Hematopoietic multipotent progenitor cell treated with erythropoietin and hydrocortisone succinate and interleukin-3 and kit ligand, for 15 days (in vitro differentiated cells): Measurements from ENCODE around the gene A2ML1.
A peak's percentile ranks its signal among the peaks of the same experiment; 100 is the strongest.
"Not testable (repeated sequence)": the region's sequence is repeated elsewhere in the genome, so short reads cannot be mapped to it uniquely, and the experiment has no call there.

Experiments
- DNase-seq: peaks from one replicate; pipeline ENCODE4 v3.0.0-alpha.2; 2015; ENCODE audit warnings: low spot score

A2ML1 gene

GRCh38 chr12:8822298-8822697, at the start of gene A2ML1:
TSS of gene A2ML1 (plus strand) at chr12:8822621. CDS start at chr12:8822652, 31 bp downstream.
- no peak for DNase-seq

GRCh38 chr12:8773461-8773860, 49.0 kb upstream of the A2ML1 start:
- no peak for DNase-seq

DNA sequence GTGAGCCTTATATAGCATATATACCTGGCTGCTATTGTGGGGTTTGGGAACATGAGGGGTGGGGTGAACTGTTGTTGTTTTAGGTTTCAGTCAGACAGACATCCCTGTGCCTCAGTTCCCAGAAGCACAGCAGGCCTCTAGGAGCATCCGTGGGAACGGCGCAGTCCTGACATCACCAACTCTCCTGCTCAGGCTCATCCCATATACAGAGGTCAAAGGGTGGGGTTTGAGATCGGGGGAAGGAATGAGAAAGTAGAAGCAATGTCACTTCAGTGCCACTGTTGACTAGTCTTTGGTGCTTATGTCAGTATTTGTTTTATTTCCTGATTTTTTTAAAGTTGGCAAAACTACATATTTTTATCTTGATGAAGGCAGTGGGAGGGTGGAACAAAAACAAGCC, 43.1 kb upstream of the A2ML1 start:
- DNase-seq: peak; percentile 38

GRCh38 chr12:8779862-8780261, 42.6 kb upstream of the A2ML1 start:
- peak; percentile 75 for DNase-seq

- DNase-seq: peak; percentile 81
Observed at GRCh38 chr12:8780389-8780788, 42.0 kb upstream of the A2ML1 start.

DNA sequence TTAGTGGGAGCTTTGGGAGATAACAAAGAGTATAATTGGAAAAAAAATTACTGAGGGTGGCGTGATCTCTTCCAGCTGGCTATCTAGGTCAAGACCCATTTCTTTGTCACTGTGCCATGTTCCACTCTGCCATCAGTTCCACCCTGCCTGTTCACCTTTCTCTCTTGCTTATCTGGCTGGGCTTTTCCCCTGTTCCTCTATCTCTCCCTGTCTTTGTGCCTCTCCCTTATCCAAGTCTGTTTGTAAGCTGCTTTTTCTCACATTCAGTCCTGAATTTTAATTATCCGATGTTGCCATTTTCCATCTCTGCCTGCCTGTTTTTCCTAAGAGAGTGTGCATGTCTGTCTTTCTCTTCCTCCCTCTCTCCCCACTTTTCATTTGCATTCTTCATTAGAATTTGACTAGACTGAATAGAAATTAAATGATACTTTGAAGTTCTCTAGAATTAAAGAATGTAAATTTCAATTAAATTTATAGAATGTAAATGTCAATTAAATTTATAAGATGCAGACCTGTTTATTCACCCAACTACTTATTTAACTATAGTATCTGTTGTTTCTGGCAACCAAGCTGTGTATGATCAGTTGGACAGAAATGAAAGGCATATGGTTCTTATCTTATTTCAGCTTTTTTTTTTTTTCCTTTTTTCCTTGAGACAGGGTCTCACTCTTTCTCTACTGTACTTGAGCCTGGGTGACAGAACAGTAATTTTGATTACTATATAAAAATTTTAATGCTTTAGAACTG, 40.9 kb upstream of the A2ML1 start:
- peak; percentile 71 for DNase-seq

- no peak for DNase-seq
Observed at GRCh38 chr12:8784290-8784888, 38.0 kb upstream of the A2ML1 start.

- DNase-seq: no peak
Observed at GRCh38 chr12:8785499-8785898, 36.9 kb upstream of the A2ML1 start.

DNA sequence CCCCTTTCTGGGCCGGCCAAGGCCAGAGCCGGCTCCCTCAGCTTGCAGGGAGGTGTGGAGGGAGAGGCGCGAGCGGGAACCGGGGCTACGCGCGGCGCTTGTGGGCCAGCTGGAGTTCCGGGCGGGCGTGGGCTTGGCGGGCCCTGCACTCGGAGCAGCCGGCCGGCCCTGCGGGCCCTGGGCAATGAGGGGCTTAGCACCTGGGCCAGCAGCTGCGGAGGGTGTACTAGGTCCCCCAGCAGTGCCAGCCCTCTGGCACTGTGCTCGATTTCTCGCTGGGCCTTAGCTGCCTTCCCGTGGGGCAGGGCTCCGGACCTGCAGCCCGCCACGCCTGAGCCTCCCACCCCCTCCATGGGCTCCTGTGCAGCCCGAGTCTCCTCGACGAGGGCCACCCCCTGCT, 35.2 kb upstream of the A2ML1 start:
- not testable (repeated sequence) for DNase-seq

DNA sequence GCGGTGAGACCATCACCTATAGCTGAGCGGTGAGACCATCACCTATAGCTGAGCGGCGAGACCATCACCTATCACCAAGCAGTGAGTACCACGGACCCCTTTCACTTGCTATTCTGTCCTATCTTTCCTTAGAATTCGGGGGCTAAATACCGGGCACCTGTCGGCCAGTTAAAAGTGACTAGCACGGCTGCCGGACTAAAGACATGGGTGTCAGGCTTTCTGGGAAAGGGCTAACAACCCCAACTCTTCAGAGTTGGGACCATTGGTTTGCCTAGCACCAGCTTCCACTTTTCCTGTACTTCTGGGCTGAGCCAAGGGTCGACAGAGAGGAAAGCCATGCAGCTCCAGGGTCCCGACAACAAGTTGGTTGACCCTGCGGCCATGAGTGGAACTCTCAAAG, 33.7 kb upstream of the A2ML1 start:
- not testable (repeated sequence) for DNase-seq

- DNase-seq: not testable (repeated sequence)
Observed at GRCh38 chr12:8789341-8790013, 32.9 kb upstream of the A2ML1 start.

- peak; percentile 6 for DNase-seq
Observed at GRCh38 chr12:8793226-8793625, 29.2 kb upstream of the A2ML1 start.

DNA sequence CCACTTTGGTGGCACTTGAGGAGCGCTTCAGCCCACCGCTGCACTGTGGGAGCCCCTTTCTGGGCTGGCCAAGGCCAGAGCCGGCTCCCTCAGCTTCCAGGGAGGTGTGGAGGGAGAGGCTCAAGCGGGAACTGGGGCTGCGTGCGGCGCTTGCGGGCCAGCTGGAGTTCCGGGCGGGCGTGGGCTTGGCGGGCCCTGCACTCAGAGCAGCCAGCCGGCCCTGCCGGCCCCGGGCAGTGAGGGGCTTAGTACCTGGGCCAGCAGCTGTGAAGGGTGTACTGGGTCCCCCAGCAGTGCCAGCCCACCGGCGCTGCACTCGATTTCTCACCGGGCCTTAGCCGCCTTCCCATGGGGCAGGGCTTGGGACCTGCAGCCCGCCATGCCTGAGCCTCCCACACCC, 27.8 kb upstream of the A2ML1 start:
- not testable (repeated sequence) for DNase-seq

- DNase-seq: no peak
Observed at GRCh38 chr12:8796831-8797626, 25.4 kb upstream of the A2ML1 start.

- DNase-seq: not testable (repeated sequence)
Observed at GRCh38 chr12:8801213-8801612, 21.2 kb upstream of the A2ML1 start.

DNA sequence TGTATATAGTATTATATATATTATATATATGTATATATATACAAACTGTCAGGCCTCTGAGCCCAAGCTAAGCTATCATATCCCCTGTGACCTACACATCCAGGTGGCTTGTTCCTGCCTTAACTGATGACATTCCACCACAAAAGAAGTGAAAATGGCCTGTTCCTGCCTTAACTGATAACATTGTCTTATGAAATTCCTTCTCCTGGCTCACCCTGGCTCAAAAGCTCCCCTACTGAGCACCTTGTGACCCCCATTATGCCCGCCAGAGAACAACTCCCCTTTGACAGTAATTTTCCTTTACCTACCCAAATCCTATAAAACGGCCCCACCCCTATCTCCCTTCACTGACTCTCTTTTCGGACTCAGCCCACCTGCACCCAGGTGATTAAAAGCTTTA, 17.6 kb upstream of the A2ML1 start:
- not testable (repeated sequence) for DNase-seq

GRCh38 chr12:8805487-8805886, 16.9 kb upstream of the A2ML1 start:
- DNase-seq: not testable (repeated sequence)

DNA sequence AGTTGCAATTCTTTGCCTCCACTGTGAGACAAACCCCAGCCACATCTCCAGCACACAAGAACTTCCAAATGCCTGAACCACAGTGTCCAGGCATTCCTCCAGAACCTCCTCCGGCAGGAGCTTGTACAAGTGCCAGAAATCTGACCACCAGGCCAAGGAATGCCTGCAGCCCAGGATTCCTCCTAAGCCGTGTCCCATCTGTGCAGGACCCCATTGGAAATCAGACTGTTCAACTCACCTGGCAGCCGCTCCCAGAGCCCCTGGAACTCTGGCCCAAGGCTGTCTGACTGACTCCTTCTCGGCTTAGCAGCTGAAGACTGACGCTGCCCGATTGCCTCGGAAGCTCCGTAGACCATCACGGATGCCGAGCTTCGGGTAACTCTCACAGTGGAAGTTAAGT, 15.3 kb upstream of the A2ML1 start:
- DNase-seq: not testable (repeated sequence)

DNA sequence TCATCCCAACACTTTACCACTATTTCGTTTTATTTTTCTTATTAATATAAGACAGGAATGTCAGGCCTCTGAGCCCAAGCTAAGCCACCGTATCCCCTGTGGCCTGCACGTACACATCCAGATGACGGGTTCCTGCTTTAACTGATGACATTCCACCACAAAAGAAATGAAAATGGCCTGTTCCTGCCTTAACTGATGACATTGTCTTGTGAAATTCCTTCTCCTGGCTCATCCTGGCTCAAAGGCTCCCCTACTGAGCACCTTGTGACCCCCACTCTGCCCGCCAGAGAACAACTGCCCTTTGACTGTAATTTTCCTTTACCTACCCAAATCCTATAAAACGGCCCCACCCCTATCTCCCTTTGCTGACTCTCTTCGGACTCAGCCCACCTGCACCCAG, 12.3 kb upstream of the A2ML1 start:
- DNase-seq: not testable (repeated sequence)

DNA sequence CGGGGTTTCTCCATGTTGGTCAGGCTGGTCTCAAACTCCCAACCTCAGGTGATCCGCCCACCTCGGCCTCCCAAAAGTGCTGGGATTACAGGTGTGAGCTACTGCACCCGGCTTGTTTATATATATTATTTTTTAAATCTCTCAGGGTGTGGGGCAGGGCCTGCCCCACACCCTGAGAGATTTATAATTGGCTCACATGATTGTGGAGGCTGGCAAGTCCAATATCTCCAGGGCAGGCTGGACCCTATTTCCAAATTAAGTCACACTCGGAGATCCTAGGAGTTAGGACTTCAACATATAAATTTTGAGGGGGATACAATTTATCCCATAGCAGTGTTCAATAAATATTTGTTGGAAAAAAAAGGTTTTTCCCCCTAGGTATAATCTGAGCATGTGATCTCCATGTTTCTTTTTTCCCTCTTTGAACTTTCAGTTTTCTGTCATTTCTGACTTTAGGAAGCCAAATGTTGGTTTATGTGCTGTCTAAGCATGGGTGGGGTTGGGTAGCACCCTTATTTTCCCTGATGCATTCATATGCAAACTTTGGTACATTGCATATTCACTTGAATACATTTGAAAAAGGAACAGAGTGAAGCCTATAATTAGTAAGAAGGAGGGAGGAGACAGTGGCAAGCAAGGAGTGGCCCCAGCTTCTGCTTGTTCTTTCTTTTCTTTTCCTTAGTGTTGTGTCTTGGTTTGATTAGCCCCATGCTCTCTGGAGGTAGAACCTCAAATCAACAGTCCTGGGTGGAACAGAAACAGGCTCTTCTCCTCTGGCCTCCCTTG, 8.7 kb upstream of the A2ML1 start:
- peak; percentile 52 for DNase-seq

DNA sequence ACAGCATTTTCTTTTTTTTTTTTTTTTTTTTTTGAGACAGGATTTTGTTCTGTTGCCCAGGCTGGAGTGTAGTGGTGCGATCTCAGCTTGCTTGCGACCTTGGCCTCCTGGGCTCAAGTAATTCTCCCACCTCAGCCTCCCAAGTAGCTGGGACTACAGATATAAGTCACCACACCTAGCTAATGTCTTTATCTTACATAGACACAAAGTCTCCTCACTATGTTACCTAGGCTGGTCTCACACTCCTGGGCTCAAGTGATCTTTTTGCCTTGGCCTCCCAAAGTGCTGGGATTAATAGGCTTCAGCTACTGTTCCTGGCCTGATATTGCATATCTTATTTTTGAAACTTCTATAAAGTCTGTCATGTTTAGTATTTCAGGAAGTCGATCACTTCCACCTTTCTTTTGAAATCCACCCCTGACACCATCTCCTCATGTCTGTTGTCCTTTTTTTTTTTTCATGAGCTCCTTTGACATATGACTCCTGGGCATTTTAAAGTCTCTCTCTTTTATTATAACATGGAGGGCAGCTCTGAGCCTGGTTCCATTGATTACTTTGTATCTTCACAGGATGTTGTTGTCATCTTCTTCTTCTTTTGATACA, 5.9 kb upstream of the A2ML1 start:
- peak; percentile 85 for DNase-seq
